ENCODE results near the gene HSPA1A.
"Not testable (repeated sequence)": the region's sequence is repeated elsewhere in the genome, so short reads cannot be mapped to it uniquely, and the experiment has no call there.

HSPA1A gene

GRCh38 chr6:31792761-31793171 is 22.6 kb upstream of the HSPA1A start:
- in situ Hi-C loops (cut with HindIII; ENCODE audit: low sequenced_read_pairs) = no loop called here
- no peak for DNase-seq (ENCODE audit: low read depth)
- TF ChIP-seq CTCF (IDR thresholded peaks at IDR 0.05; ENCODE audit: low read depth, low read length, missing control alignments) = no peak
- no peak overlapping the region for H3K4me3 ChIP-seq (ENCODE audit: low read depth, low read length)

- H3K4me3 ChIP-seq (ENCODE audit: low read depth, low read length) = peak overlapping the region; percentile 91
- DNase-seq (ENCODE audit: low read depth); in situ Hi-C loops (cut with HindIII; ENCODE audit: low sequenced_read_pairs): not testable (repeated sequence)
These were observed 21.5 kb upstream of the HSPA1A start for GRCh38 chr6:31793927-31794245.

GRCh38 chr6:31794294-31794865 is 21.0 kb upstream of the HSPA1A start:
- peak overlapping the region; percentile 91 for H3K4me3 ChIP-seq (ENCODE audit: low read depth, low read length)
- TF ChIP-seq CTCF (IDR thresholded peaks at IDR 0.05; ENCODE audit: low read depth, low read length, missing control alignments) = no peak
- in situ Hi-C loops (cut with HindIII; ENCODE audit: low sequenced_read_pairs) = no loop called here
- no peak for DNase-seq (ENCODE audit: low read depth)

- no peak for TF ChIP-seq CTCF (IDR thresholded peaks at IDR 0.05; ENCODE audit: low read depth, low read length, missing control alignments)
- H3K4me3 ChIP-seq (ENCODE audit: low read depth, low read length) = peak overlapping the region; percentile 91
- no peak for DNase-seq (ENCODE audit: low read depth)
- in situ Hi-C loops (cut with HindIII; ENCODE audit: low sequenced_read_pairs) = no loop called here
These were observed 20.3 kb upstream of the HSPA1A start for GRCh38 chr6:31794866-31795615.

GRCh38 chr6:31795616-31796298 is 19.6 kb upstream of the HSPA1A start, which contains the start of gene VARS1:
Gene VARS1 (minus strand): TSS chr6:31795752. CDS start chr6:31795217, 535 bp downstream.
- peak; percentile 65 for DNase-seq (ENCODE audit: low read depth)
- H3K4me3 ChIP-seq (ENCODE audit: low read depth, low read length) = peak within 1 kb of the TSS; percentile 91
- peak; percentile 77 for TF ChIP-seq CTCF (IDR thresholded peaks at IDR 0.05; ENCODE audit: low read depth, low read length, missing control alignments)
- in situ Hi-C loops (cut with HindIII; ENCODE audit: low sequenced_read_pairs) = no loop called here

- in situ Hi-C loops (cut with HindIII; ENCODE audit: low sequenced_read_pairs) = no loop called here
- TF ChIP-seq CTCF (IDR thresholded peaks at IDR 0.05; ENCODE audit: low read depth, low read length, missing control alignments) = no peak
- H3K4me3 ChIP-seq (ENCODE audit: low read depth, low read length) = no peak overlapping the region
- no peak for DNase-seq (ENCODE audit: low read depth)
These were observed 18.4 kb upstream of the HSPA1A start for GRCh38 chr6:31796993-31797385.

- DNase-seq (ENCODE audit: low read depth) = no peak
- H3K4me3 ChIP-seq (ENCODE audit: low read depth, low read length) = no peak overlapping the region
- in situ Hi-C loops (cut with HindIII; ENCODE audit: low sequenced_read_pairs) = no loop called here
- no peak for TF ChIP-seq CTCF (IDR thresholded peaks at IDR 0.05; ENCODE audit: low read depth, low read length, missing control alignments)
These were observed 17.8 kb upstream of the HSPA1A start for GRCh38 chr6:31797588-31797987.
